ENCODE results near the gene FOXB2.

Gene FOXB2

DNA sequence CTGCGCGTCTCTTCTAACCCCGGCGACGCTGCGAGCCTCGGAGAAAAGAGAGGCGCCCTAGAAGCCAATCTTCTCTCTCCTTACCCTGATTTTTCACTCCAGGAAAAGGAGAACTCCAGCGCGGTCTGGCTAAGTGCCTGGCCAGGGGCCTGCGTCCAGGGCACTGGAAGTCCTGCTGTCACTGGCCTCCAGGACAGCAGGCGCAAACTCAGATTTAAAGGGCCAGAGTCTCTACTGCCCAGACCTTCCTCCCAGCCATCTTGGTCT lies 553 bp upstream of the FOXB2 start:
- H3K4me3 ChIP-seq, result peak overlapping the region; percentile 42
- no peak for DNase-seq (ENCODE audit: low read depth, low spot score)

GRCh38 chr9:77019926-77020412 lies 514 bp downstream of the FOXB2 start:
- Histone ChIP-seq H3K4me3 (no peak overlapping the region), H3K36me3 (ENCODE audit: insufficient read depth, low read length) (no peaks in the 10 kb centered on the region), H3K9me3 (ENCODE audit: low read depth, low read length) (no peaks in the 10 kb centered on the region), H3K9ac (ENCODE audit: insufficient read length) (no peak overlapping the region), H3K27ac (no peak overlapping the region)
- no peak for DNase-seq (ENCODE audit: low read depth, low spot score)
- TF ChIP-seq POLR2AphosphoS5 (IDR thresholded peaks at IDR 0.05; ENCODE audit: borderline replicate concordance, low read depth, low read length) (no peak), EZH2 (IDR thresholded peaks at IDR 0.05) (no peak), FOXP2 (optimal IDR thresholded peaks at IDR 0.05; ENCODE audit: control extremely low read depth, extremely low read length, insufficient read depth) (no peak)

More for the DNA sequence above, 553 bp upstream of the FOXB2 start:
- Histone ChIP-seq H3K9me3 (ENCODE audit: low read depth, low read length) (no peaks in the 10 kb centered on the region), H3K9ac (ENCODE audit: insufficient read length) (no peak overlapping the region), H3K27ac (no peak overlapping the region), H3K36me3 (ENCODE audit: insufficient read depth, low read length) (no peaks in the 10 kb centered on the region)
- no peak for TF ChIP-seq POLR2AphosphoS5 (IDR thresholded peaks at IDR 0.05; ENCODE audit: borderline replicate concordance, low read depth, low read length)
- no peak for TF ChIP-seq EZH2 (IDR thresholded peaks at IDR 0.05)
- no peak for TF ChIP-seq FOXP2 (optimal IDR thresholded peaks at IDR 0.05; ENCODE audit: control extremely low read depth, extremely low read length, insufficient read depth)

DNA sequence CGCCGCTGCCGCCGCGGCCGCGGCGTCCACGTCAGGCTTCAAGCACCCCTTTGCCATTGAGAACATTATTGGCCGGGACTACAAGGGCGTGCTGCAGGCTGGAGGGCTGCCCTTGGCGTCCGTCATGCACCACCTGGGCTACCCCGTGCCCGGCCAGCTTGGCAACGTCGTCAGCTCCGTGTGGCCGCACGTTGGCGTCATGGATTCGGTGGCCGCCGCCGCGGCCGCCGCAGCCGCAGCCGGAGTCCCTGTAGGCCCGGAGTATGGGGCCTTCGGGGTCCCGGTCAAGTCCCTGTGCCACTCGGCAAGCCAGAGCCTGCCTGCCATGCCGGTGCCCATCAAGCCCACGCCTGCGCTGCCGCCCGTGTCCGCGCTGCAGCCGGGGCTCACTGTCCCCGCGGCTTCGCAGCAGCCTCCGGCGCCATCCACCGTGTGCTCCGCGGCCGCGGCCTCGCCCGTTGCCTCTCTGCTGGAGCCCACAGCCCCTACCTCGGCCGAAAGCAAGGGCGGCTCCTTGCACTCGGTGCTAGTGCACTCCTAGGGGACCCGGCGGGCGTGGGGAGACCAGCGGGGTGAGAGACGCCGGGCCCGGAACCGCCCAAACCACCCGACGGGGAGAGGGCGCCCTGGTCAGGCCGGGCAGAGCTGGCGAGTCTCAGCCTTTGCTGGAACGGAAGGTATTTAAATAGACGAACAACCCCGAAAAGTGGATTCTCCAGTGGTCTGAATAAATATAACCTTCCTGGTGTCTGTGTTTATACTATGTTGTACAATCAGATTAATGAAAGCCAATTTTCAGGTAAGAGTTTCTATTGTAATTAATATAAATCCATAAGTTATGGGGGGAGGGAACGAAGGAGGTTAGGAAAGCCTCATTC lies 1.2 kb downstream of the FOXB2 start:
- Histone ChIP-seq H3K27ac (no peak overlapping the region), H3K9ac (ENCODE audit: insufficient read length) (no peak overlapping the region), H3K36me3 (ENCODE audit: insufficient read depth, low read length) (no peaks in the 10 kb centered on the region), H3K4me3 (no peak overlapping the region), H3K9me3 (ENCODE audit: low read depth, low read length) (no peaks in the 10 kb centered on the region)
- no peak for TF ChIP-seq FOXP2 (optimal IDR thresholded peaks at IDR 0.05; ENCODE audit: control extremely low read depth, extremely low read length, insufficient read depth)
- no peak for TF ChIP-seq POLR2AphosphoS5 (IDR thresholded peaks at IDR 0.05; ENCODE audit: borderline replicate concordance, low read depth, low read length)
- TF ChIP-seq EZH2 (IDR thresholded peaks at IDR 0.05), result peak; percentile 100
- no peak for DNase-seq (ENCODE audit: low read depth, low spot score)

DNA sequence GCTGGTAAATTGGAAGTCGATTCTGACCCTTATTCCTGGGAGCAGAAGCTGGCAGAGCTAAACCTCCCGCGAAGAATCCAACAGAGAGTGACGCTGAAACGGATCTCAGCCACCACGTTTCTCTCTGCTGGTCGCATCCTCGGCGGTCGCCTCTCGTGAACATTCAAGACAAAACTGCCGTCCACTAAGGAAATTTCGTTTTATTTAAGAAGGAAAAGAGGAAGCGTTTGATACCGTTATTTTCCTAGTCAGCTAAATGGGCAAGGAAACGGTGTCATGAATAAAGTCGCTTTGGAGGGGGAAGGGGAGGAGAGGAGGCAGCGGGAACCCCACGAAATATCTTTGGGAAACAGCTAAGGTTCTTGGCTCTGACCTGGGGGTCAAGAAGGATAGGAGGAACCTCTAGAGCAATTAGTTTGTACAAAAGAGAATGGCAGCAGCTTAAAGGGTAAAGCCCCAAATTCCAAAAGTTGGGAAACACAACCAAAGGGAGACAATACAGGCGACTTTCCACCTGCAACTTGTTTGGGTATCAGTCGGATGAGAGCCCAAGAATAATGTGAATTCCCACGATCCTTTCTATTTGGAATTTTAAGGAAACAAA lies 1.9 kb downstream of the FOXB2 start:
- Histone ChIP-seq H3K9me3 (ENCODE audit: low read depth, low read length) (no peaks in the 10 kb centered on the region), H3K36me3 (ENCODE audit: insufficient read depth, low read length) (no peaks in the 10 kb centered on the region), H3K4me3 (no peak overlapping the region), H3K27ac (no peak overlapping the region), H3K9ac (ENCODE audit: insufficient read length) (no peak overlapping the region)
- no peak for DNase-seq (ENCODE audit: low read depth, low spot score)
- TF ChIP-seq EZH2 (IDR thresholded peaks at IDR 0.05), result no peak
- TF ChIP-seq POLR2AphosphoS5 (IDR thresholded peaks at IDR 0.05; ENCODE audit: borderline replicate concordance, low read depth, low read length), result no peak
- TF ChIP-seq FOXP2 (optimal IDR thresholded peaks at IDR 0.05; ENCODE audit: control extremely low read depth, extremely low read length, insufficient read depth), result no peak

- no peak overlapping the region for H3K4me3 ChIP-seq
- no peak overlapping the region for H3K9ac ChIP-seq (ENCODE audit: insufficient read length)
- TF ChIP-seq FOXP2 (optimal IDR thresholded peaks at IDR 0.05; ENCODE audit: control extremely low read depth, extremely low read length, insufficient read depth) (no peak), POLR2AphosphoS5 (IDR thresholded peaks at IDR 0.05; ENCODE audit: borderline replicate concordance, low read depth, low read length) (no peak), EZH2 (IDR thresholded peaks at IDR 0.05) (no peak)
- no peak for DNase-seq (ENCODE audit: low read depth, low spot score)
- no peak overlapping the region for H3K27ac ChIP-seq
- no peaks in the 10 kb centered on the region for H3K9me3 ChIP-seq (ENCODE audit: low read depth, low read length)
- H3K36me3 ChIP-seq (ENCODE audit: insufficient read depth, low read length), result no peaks in the 10 kb centered on the region
Measured at GRCh38 chr9:77021922-77022782, 2.7 kb downstream of the FOXB2 start.

- Histone ChIP-seq H3K4me3 (no peak overlapping the region), H3K27ac (no peak overlapping the region), H3K9ac (ENCODE audit: insufficient read length) (no peak overlapping the region)
Measured at GRCh38 chr9:77022783-77023440, 3.5 kb downstream of the FOXB2 start.

DNA sequence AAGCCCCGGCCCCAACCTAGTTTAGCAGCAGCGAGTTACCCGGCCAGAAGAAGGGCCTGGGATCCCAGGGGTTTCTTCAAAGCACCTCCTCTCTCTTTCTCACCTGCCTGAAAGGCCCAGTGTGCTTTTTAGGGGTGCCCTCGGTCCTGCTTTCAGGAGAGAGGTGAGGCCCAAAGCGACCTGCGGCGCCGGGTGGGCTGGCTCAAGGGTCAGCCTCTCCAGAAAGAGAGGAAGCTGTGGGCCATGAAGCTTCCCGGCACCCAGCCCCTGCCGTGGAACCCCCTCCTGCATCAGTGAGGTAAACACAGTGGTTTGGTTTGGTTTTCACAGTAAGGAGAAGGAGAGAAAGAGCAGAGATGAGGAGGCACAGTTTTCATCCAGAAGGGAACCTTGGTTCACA lies 4.3 kb downstream of the FOXB2 start:
- Histone ChIP-seq H3K36me3 (ENCODE audit: insufficient read depth, low read length) (no peaks in the 10 kb centered on the region), H3K27ac (no peak overlapping the region), H3K9me3 (ENCODE audit: low read depth, low read length) (no peaks in the 10 kb centered on the region), H3K4me3 (no peak overlapping the region), H3K9ac (ENCODE audit: insufficient read length) (no peak overlapping the region)
- TF ChIP-seq POLR2AphosphoS5 (IDR thresholded peaks at IDR 0.05; ENCODE audit: borderline replicate concordance, low read depth, low read length), result no peak
- TF ChIP-seq EZH2 (IDR thresholded peaks at IDR 0.05), result no peak
- TF ChIP-seq FOXP2 (optimal IDR thresholded peaks at IDR 0.05; ENCODE audit: control extremely low read depth, extremely low read length, insufficient read depth), result no peak
- DNase-seq (ENCODE audit: low read depth, low spot score), result no peak

More at GRCh38 chr9:77022783-77023440, 3.5 kb downstream of the FOXB2 start:
- no peak for TF ChIP-seq FOXP2 (optimal IDR thresholded peaks at IDR 0.05; ENCODE audit: control extremely low read depth, extremely low read length, insufficient read depth)
- no peak for TF ChIP-seq POLR2AphosphoS5 (IDR thresholded peaks at IDR 0.05; ENCODE audit: borderline replicate concordance, low read depth, low read length)
- TF ChIP-seq EZH2 (IDR thresholded peaks at IDR 0.05), result peak; percentile 37
- no peak for DNase-seq (ENCODE audit: low read depth, low spot score)
- Histone ChIP-seq H3K36me3 (ENCODE audit: insufficient read depth, low read length) (no peaks in the 10 kb centered on the region), H3K9me3 (ENCODE audit: low read depth, low read length) (no peaks in the 10 kb centered on the region)

Data from SK-N-MC (cell line).